K562 (cell line): ENCODE data around the gene RER1. TPM values are rescaled to one million over a fixed set of nuclear protein-coding genes. Genes with fewer than 3 reads are reported as not detected.

Experiments
- ATAC-seq: fragments of 200-7000 bp; cut with Tn5 transposase; 3 replicates; pipeline ENCODE4 v1.9.1; 2020; ENCODE audit warnings: moderate library complexity
- BruUV-seq: library from RNA; stranded (reverse); fragments of 400-500 nt; replicated peaks from 2 replicates; lab custom pipeline; 2021; lab: Mats Ljungman, UMichigan
- CTCF ChIA-PET: fragments of 300-600 bp; formaldehyde crosslinking; extraction: SDS; loops from one replicate; lab custom pipeline; 2021; ENCODE audit warnings: low intra/inter-chr PET ratio; lab: Yijun Ruan, JAX
- POLR2A ChIA-PET: fragments of 300-600, 350-650 bp; sonication (Branson Sonifier 250); formaldehyde crosslinking; extraction: SDS; loops from one replicate; lab custom pipeline; 2021; ENCODE audit warnings: antibody characterized with exemption, inconsistent platforms; lab: Yijun Ruan, JAX
- DNase-seq, 4 experiments: peaks; one replicate each; pipeline versions ENCODE4 v3.0.0 to v3.0.0-alpha.2; 2011 to 2018; ENCODE audit warnings: low spot score in 3 of 4, mixed read lengths in 3 of 4; ENCODE audit errors: extremely low read depth in 1 of 4
- FAIRE-seq: peaks from 2 replicates; lab custom pipeline; 2011; peaks lifted over from hg19 to GRCh38; lab: Jason Lieb, UNC
- H2AFZ ChIP-seq: 2 replicates; pipeline ENCODE4 v1.6.0; 2011; ENCODE audit warnings: low read depth, low read length, control low read depth, inconsistent platforms
- H3K27ac ChIP-seq: fragments of 200-600 bp; 3 replicates; pipeline ENCODE4 v1.8.0; 2011; ENCODE audit warnings: low read depth, mild to moderate bottlenecking, control low read depth, inconsistent platforms, low read length, moderate library complexity, mixed read lengths; ENCODE audit errors: extremely low read depth
- H3K27me3 ChIP-seq, 2 experiments: fragments of 300-600 bp in 1 of 2; 2 replicates in 1 of 2; 3 replicates in 1 of 2; pipeline versions ENCODE4 v1.6.0 to v1.8.0; 2011; ENCODE audit warnings: inconsistent platforms in 2 of 2, low read length in 2 of 2, mild to moderate bottlenecking in 1 of 2, mixed read lengths in 1 of 2, moderate library complexity in 1 of 2; ENCODE audit not compliant: control insufficient read depth in 2 of 2, insufficient read depth in 2 of 2
- H3K36me3 ChIP-seq: fragments of 300-600 bp; 3 replicates; pipeline ENCODE4 v1.8.0; 2011; ENCODE audit warnings: mild to moderate bottlenecking, low read length, inconsistent platforms; ENCODE audit not compliant: control insufficient read depth, insufficient read depth
- H3K4me1 ChIP-seq, 2 experiments: fragments of 200-600 bp in 1 of 2; replicated peaks in 1 of 2; 2 replicates in 1 of 2; 3 replicates in 1 of 2; pipeline versions ENCODE4 v1.5.1 to v1.8.0; 2011; ENCODE audit warnings: inconsistent platforms in 2 of 2, low read length in 2 of 2, mild to moderate bottlenecking in 1 of 2, mixed read lengths in 1 of 2, moderate library complexity in 1 of 2; ENCODE audit not compliant: control insufficient read depth in 2 of 2, insufficient read depth in 2 of 2
- H3K4me2 ChIP-seq: 2 replicates; pipeline ENCODE4 v1.6.1; 2011; ENCODE audit warnings: low read length, control low read depth, inconsistent platforms, mixed read lengths; ENCODE audit not compliant: insufficient read depth
- H3K4me3 ChIP-seq: fragments of 200-600 bp; sonication (generic), shearing (Covaris generic); 2 replicates; pipeline ENCODE4 v1.5.1; 2016; ENCODE audit warnings: control low read depth, inconsistent platforms
- H3K79me2 ChIP-seq: fragments of 200-600 bp; 3 replicates; pipeline ENCODE4 v1.8.0; 2011; ENCODE audit warnings: low read length, inconsistent platforms; ENCODE audit not compliant: control insufficient read depth, insufficient read depth
- H3K9ac ChIP-seq, 2 experiments: 2 replicates each; pipeline versions ENCODE4 v1.6.0 to v1.6.1; 2011; ENCODE audit warnings: low read depth in 2 of 2, low read length in 2 of 2, control low read depth in 1 of 2, inconsistent platforms in 1 of 2, mild to moderate bottlenecking in 1 of 2, mixed read lengths in 1 of 2; ENCODE audit not compliant: insufficient read depth in 1 of 2
- H3K9me1 ChIP-seq: one replicate; pipeline ENCODE4 v1.6.0; 2011; ENCODE audit warnings: inconsistent platforms, mild to moderate bottlenecking, low read length, moderate library complexity; ENCODE audit not compliant: control insufficient read depth, insufficient read depth
- H3K9me3 ChIP-seq: replicated peaks from 2 replicates; pipeline ENCODE4 v1.5.1; 2011; ENCODE audit warnings: low read depth, low read length, inconsistent platforms; ENCODE audit not compliant: control insufficient read depth, insufficient read depth
- H4K20me1 ChIP-seq: replicated peaks from 2 replicates; pipeline ENCODE4 v1.6.1; 2011; ENCODE audit warnings: low read length, inconsistent platforms, mixed read lengths; ENCODE audit not compliant: control insufficient read depth, insufficient read depth
- CBX8 ChIP-seq: fragments of 200-600 bp; sonication (generic); IDR thresholded peaks from 2 replicates; pipeline ENCODE4 v1.6.1; 2012; ENCODE audit warnings: borderline replicate concordance, mixed run types, low read depth, mild to moderate bottlenecking, moderate library complexity, mixed read lengths, low read length, control low read depth, inconsistent platforms; ENCODE audit not compliant: poor library complexity, severe bottlenecking; ENCODE audit errors: extremely low read depth
- MCM7 ChIP-seq, 2 experiments: fragments of 450-650 bp; IDR thresholded peaks; 2 replicates each; pipeline ENCODE4 v1.6.1; 2016 to 2018
- SPI1 ChIP-seq: IDR thresholded peaks from 2 replicates; pipeline ENCODE4 v1.6.1; 2011; ENCODE audit warnings: low read depth, low read length, control low read depth, borderline replicate concordance
- TEAD1 ChIP-seq, 2 experiments: fragments of 450-650 bp in 1 of 2; sonication (generic) in 1 of 2; formaldehyde crosslinking; IDR thresholded peaks; 2 replicates each; pipeline versions ENCODE4 v1.4.0 to v1.8.0; 2020 to 2022; ENCODE audit warnings: mild to moderate bottlenecking in 2 of 2, missing genetic modification reagents in 1 of 2
- WGBS: fragments of 100-300 bp; shearing (Covaris generic); methylation state at CpG from one replicate; pipeline ENCODE4 v1.1.6; 2016; ENCODE audit warnings: low coverage, mixed read lengths; ENCODE audit not compliant: insufficient coverage; ENCODE audit errors: missing lambda C conversion rate; 5-methylcytosine and 5-hydroxymethylcytosine counted together
- in situ Hi-C: fragments of 300-500 bp; cut with MboI; formaldehyde crosslinking; loops from 4 replicates; pipeline ENCODE4 v1.15.0; 2018; ENCODE audit warnings: inconsistent platforms, mixed read lengths
- intact Hi-C: fragments of 100-400 bp; cut with micrococcal nuclease; formaldehyde crosslinking; loops from 2 replicates; pipeline ENCODE4 v1.14.2; 2022
- polyA plus RNA-seq, 8 experiments: library from polyadenylated mRNA; depleted of rRNA in 4 of 8; stranded (reverse) in 5 of 8; unstranded in 3 of 8; fragments of >200 nt; fragmentation: Nextera tagmentation in 2 of 8; fragmentation: Illumina TruSeq in 1 of 8; extraction: Ambion mirVana in 2 of 8; extraction: Trizol in 1 of 8; gene quantifications; 2 replicates each; pipeline versions ENCODE4 v1.2.1 to v1.2.3, GENCODE V29; 2011 to 2014; ENCODE audit warnings: inconsistent platforms in 1 of 8, missing spikeins in 1 of 8
- total RNA-seq, 7 experiments: library from RNA; depleted of rRNA in 6 of 7; stranded (reverse); fragments of >200 nt in 6 of 7; fragmentation: Illumina TruSeq in 2 of 7; extraction: Trizol in 2 of 7; gene quantifications; 2 replicates each; pipeline versions ENCODE4 v1.2.1 to v1.2.3, GENCODE V29; 2011 to 2021; ENCODE audit warnings: low replicate concordance in 1 of 7
- TF ChIP-seq, protein P1 (sequence below), 2 experiments: IDR thresholded peaks; 2 replicates each; pipeline ENCODE4 v1.6.1; 2012; ENCODE audit warnings: improper control_type of control experiment in 2 of 2, low read depth in 2 of 2, low read length in 2 of 2, borderline replicate concordance in 1 of 2
- TF ChIP-seq, protein P2 (sequence below): sonication (generic); formaldehyde crosslinking; IDR thresholded peaks from 2 replicates; pipeline ENCODE4 v1.8.1; 2022; ENCODE audit warnings: missing genetic modification reagents

RER1 gene
- total and polyA plus RNA-seq, 9 of the 15 experiments (the other 6 are each of a cell fraction or from before 2014, with no cell fraction given): 19.6 to 354 (median 183) TPM

GRCh38 chr1:2435091-2435490 lies 43.5 kb downstream of the RER1 start:
- FAIRE-seq: no peak
- no peak overlapping the region; a peak in 1 of 4 replicates for H3K9ac ChIP-seq

More at GRCh38 chr1:2435091-2435490, 43.5 kb downstream of the RER1 start:
- TF ChIP-seq, protein P1, sequence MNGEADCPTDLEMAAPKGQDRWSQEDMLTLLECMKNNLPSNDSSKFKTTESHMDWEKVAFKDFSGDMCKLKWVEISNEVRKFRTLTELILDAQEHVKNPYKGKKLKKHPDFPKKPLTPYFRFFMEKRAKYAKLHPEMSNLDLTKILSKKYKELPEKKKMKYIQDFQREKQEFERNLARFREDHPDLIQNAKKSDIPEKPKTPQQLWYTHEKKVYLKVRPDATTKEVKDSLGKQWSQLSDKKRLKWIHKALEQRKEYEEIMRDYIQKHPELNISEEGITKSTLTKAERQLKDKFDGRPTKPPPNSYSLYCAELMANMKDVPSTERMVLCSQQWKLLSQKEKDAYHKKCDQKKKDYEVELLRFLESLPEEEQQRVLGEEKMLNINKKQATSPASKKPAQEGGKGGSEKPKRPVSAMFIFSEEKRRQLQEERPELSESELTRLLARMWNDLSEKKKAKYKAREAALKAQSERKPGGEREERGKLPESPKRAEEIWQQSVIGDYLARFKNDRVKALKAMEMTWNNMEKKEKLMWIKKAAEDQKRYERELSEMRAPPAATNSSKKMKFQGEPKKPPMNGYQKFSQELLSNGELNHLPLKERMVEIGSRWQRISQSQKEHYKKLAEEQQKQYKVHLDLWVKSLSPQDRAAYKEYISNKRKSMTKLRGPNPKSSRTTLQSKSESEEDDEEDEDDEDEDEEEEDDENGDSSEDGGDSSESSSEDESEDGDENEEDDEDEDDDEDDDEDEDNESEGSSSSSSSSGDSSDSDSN (IDR thresholded peaks at IDR 0.05; ENCODE audit: borderline replicate concordance in 1 of 2, low read depth in 2 of 2, low read length in 2 of 2): 0 out of 4 replicates have a peak, but pooled peaks of 1 of the 2 experiments have one; percentile 50
- TF ChIP-seq TEAD1 (CRISPR knock-in tag; IDR thresholded peaks at IDR 0.05) (no peak), SPI1 (no peak), MCM7 (IDR thresholded peaks at IDR 0.05) (no peak), CBX8 (no peak)
- TF ChIP-seq, protein P2, sequence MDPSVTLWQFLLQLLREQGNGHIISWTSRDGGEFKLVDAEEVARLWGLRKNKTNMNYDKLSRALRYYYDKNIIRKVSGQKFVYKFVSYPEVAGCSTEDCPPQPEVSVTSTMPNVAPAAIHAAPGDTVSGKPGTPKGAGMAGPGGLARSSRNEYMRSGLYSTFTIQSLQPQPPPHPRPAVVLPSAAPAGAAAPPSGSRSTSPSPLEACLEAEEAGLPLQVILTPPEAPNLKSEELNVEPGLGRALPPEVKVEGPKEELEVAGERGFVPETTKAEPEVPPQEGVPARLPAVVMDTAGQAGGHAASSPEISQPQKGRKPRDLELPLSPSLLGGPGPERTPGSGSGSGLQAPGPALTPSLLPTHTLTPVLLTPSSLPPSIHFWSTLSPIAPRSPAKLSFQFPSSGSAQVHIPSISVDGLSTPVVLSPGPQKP (CRISPR knock-in tag): no peak
- peaks cover 20 to 68% of the 10 kb centered on the region in 2 experiments for H3K27me3 ChIP-seq
- DNase-seq (no peak), ATAC-seq (no peak)
- WGBS: 3% methylated on average over 9 of the region's 9 CpGs
- H3K4me3 ChIP-seq: no peak overlapping the region
- no peak overlapping the region for H3K27ac ChIP-seq
- no peaks in the 10 kb centered on the region for H3K9me1 ChIP-seq
- in situ Hi-C loops: no loop called here
- H4K20me1 ChIP-seq: no peaks in the 10 kb centered on the region
- peaks cover 0 to 34% of the 10 kb centered on the region in 2 experiments; a peak in 2 of 5 replicates for H3K4me1 ChIP-seq
- intact Hi-C loops: no loop called here
- 0 out of 2 replicates have a peak, but pooled peaks cover under 1% of the 10 kb centered on the region for H3K9me3 ChIP-seq
- no peaks in the 10 kb centered on the region for H3K36me3 ChIP-seq
- ChIA-PET POLR2A (no interaction called here), CTCF (no interaction called here)
- no peak overlapping the region for H2AFZ ChIP-seq
- no TSS peak for BruUV-seq
- no peaks in the 10 kb centered on the region for H3K79me2 ChIP-seq
- no peak overlapping the region for H3K4me2 ChIP-seq
